IPS-15b (cell line): ENCODE data around the gene OSTF1.

Experiments used
- H3K27me3 ChIP-seq: one replicate; pipeline ENCODE4 v1.6.1; 2013; ENCODE audit warnings: low read length; ENCODE audit not compliant: control insufficient read depth, insufficient read depth
- H3K36me3 ChIP-seq: one replicate; pipeline ENCODE4 v1.6.1; 2013; ENCODE audit warnings: low read length; ENCODE audit not compliant: control insufficient read depth, insufficient read depth
- H3K4me1 ChIP-seq: one replicate; pipeline ENCODE4 v1.6.1; 2013; ENCODE audit warnings: mild to moderate bottlenecking, low read length; ENCODE audit not compliant: control insufficient read depth, insufficient read depth
- H3K4me3 ChIP-seq: one replicate; pipeline ENCODE4 v1.5.1; 2013; ENCODE audit warnings: low read depth, low read length
- H3K9ac ChIP-seq: one replicate; pipeline ENCODE4 v1.6.1; 2013; ENCODE audit warnings: low read depth, mild to moderate bottlenecking, low read length
- H3K9me3 ChIP-seq: one replicate; pipeline ENCODE4 v1.6.1; 2013; ENCODE audit warnings: mild to moderate bottlenecking, low read length; ENCODE audit not compliant: control insufficient read depth, insufficient read depth

Gene OSTF1

GRCh38 chr9:75106857-75107256, 18.5 kb downstream of the OSTF1 start:
- Histone ChIP-seq H3K9ac (no peak overlapping the region), H3K9me3 (no peaks in the 10 kb centered on the region), H3K36me3 (no peaks in the 10 kb centered on the region), H3K27me3 (no peaks in the 10 kb centered on the region), H3K4me1 (no peaks in the 10 kb centered on the region), H3K4me3 (no peak overlapping the region)

GRCh38 chr9:75108571-75108970, 20.3 kb downstream of the OSTF1 start:
- no peaks in the 10 kb centered on the region for H3K9me3 ChIP-seq
- H3K4me1 ChIP-seq, result no peaks in the 10 kb centered on the region
- H3K9ac ChIP-seq, result no peak overlapping the region
- no peaks in the 10 kb centered on the region for H3K36me3 ChIP-seq
- H3K27me3 ChIP-seq, result no peaks in the 10 kb centered on the region
- no peak overlapping the region for H3K4me3 ChIP-seq

- H3K36me3 ChIP-seq, result no peaks in the 10 kb centered on the region
- H3K4me3 ChIP-seq, result no peak overlapping the region
- H3K4me1 ChIP-seq, result no peaks in the 10 kb centered on the region
- no peak overlapping the region for H3K9ac ChIP-seq
- H3K9me3 ChIP-seq, result no peaks in the 10 kb centered on the region
- no peaks in the 10 kb centered on the region for H3K27me3 ChIP-seq
Measured at GRCh38 chr9:75109210-75109839, 21.0 kb downstream of the OSTF1 start.

GRCh38 chr9:75111019-75111622, 22.8 kb downstream of the OSTF1 start:
- Histone ChIP-seq H3K36me3 (no peaks in the 10 kb centered on the region), H3K9me3 (no peaks in the 10 kb centered on the region), H3K9ac (no peak overlapping the region), H3K4me1 (no peaks in the 10 kb centered on the region), H3K27me3 (no peaks in the 10 kb centered on the region), H3K4me3 (no peak overlapping the region)

- Histone ChIP-seq H3K36me3 (no peaks in the 10 kb centered on the region), H3K4me1 (no peaks in the 10 kb centered on the region), H3K27me3 (no peaks in the 10 kb centered on the region), H3K9me3 (no peaks in the 10 kb centered on the region), H3K4me3 (no peak overlapping the region), H3K9ac (no peak overlapping the region)
Measured at GRCh38 chr9:75112789-75113188, 24.5 kb downstream of the OSTF1 start.

- Histone ChIP-seq H3K36me3 (no peaks in the 10 kb centered on the region), H3K27me3 (no peaks in the 10 kb centered on the region), H3K9me3 (no peaks in the 10 kb centered on the region), H3K4me1 (no peaks in the 10 kb centered on the region), H3K4me3 (no peak overlapping the region), H3K9ac (no peak overlapping the region)
Measured at GRCh38 chr9:75116306-75116705, 28.0 kb downstream of the OSTF1 start.

GRCh38 chr9:75117564-75117963, 29.2 kb downstream of the OSTF1 start:
- no peak overlapping the region for H3K4me3 ChIP-seq

GRCh38 chr9:75120686-75121085, 32.4 kb downstream of the OSTF1 start:
- H3K9ac ChIP-seq, result no peak overlapping the region
- no peaks in the 10 kb centered on the region for H3K9me3 ChIP-seq
- H3K4me1 ChIP-seq, result peaks cover 3% of the 10 kb centered on the region
- H3K27me3 ChIP-seq, result no peaks in the 10 kb centered on the region
- H3K36me3 ChIP-seq, result no peaks in the 10 kb centered on the region
- no peak overlapping the region for H3K4me3 ChIP-seq

More at GRCh38 chr9:75117564-75117963, 29.2 kb downstream of the OSTF1 start:
- H3K9me3 ChIP-seq, result no peaks in the 10 kb centered on the region
- peaks cover 3% of the 10 kb centered on the region for H3K4me1 ChIP-seq
- no peaks in the 10 kb centered on the region for H3K36me3 ChIP-seq
- H3K27me3 ChIP-seq, result no peaks in the 10 kb centered on the region
- no peak overlapping the region for H3K9ac ChIP-seq

- H3K9me3 ChIP-seq, result no peaks in the 10 kb centered on the region
- H3K36me3 ChIP-seq, result no peaks in the 10 kb centered on the region
- no peak overlapping the region for H3K9ac ChIP-seq
- H3K4me1 ChIP-seq, result peaks cover 3% of the 10 kb centered on the region
- H3K4me3 ChIP-seq, result no peak overlapping the region
- H3K27me3 ChIP-seq, result no peaks in the 10 kb centered on the region
Measured at GRCh38 chr9:75121914-75122558, 33.7 kb downstream of the OSTF1 start.

- Histone ChIP-seq H3K9ac (no peak overlapping the region), H3K9me3 (no peaks in the 10 kb centered on the region), H3K27me3 (no peaks in the 10 kb centered on the region), H3K4me3 (no peak overlapping the region), H3K36me3 (no peaks in the 10 kb centered on the region), H3K4me1 (peaks cover 3% of the 10 kb centered on the region)
Measured at GRCh38 chr9:75123696-75124095, 35.4 kb downstream of the OSTF1 start.

- Histone ChIP-seq H3K9me3 (no peaks in the 10 kb centered on the region), H3K4me1 (no peaks in the 10 kb centered on the region), H3K4me3 (no peak overlapping the region), H3K27me3 (no peaks in the 10 kb centered on the region), H3K36me3 (no peaks in the 10 kb centered on the region), H3K9ac (no peak overlapping the region)
Measured at GRCh38 chr9:75128535-75128934, 40.2 kb downstream of the OSTF1 start.

GRCh38 chr9:75130172-75130571, 41.9 kb downstream of the OSTF1 start:
- Histone ChIP-seq H3K9ac (no peak overlapping the region), H3K4me3 (no peak overlapping the region), H3K9me3 (no peaks in the 10 kb centered on the region), H3K27me3 (no peaks in the 10 kb centered on the region), H3K4me1 (no peaks in the 10 kb centered on the region), H3K36me3 (no peaks in the 10 kb centered on the region)
